Left renal pelvis (tissue), 4 donors: ENCODE results near the gene TNIP1. TPM values are rescaled to one million over a fixed set of nuclear protein-coding genes. Genes with fewer than 3 reads are reported as not detected.

ENCODE experiments used
- DNase-seq, 4 donors: peaks; one replicate each; pipeline ENCODE4 v3.0.0-alpha.2; 2013; ENCODE audit warnings: low read depth in 4 of 4, low spot score in 3 of 4
- polyA plus RNA-seq, 4 donors: library from polyadenylated mRNA; unstranded; fragments of 120-200 nt; gene quantifications; one replicate each; pipeline ENCODE4 v1.2.1, GENCODE V29; 2013; ENCODE audit not compliant: insufficient read length in 4 of 4

TNIP1 gene, protein sequence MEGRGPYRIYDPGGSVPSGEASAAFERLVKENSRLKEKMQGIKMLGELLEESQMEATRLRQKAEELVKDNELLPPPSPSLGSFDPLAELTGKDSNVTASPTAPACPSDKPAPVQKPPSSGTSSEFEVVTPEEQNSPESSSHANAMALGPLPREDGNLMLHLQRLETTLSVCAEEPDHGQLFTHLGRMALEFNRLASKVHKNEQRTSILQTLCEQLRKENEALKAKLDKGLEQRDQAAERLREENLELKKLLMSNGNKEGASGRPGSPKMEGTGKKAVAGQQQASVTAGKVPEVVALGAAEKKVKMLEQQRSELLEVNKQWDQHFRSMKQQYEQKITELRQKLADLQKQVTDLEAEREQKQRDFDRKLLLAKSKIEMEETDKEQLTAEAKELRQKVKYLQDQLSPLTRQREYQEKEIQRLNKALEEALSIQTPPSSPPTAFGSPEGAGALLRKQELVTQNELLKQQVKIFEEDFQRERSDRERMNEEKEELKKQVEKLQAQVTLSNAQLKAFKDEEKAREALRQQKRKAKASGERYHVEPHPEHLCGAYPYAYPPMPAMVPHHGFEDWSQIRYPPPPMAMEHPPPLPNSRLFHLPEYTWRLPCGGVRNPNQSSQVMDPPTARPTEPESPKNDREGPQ
- polyA plus RNA-seq, result 10 to 100 TPM; 47.0 to 75.2 (median 68.8) TPM

DNA sequence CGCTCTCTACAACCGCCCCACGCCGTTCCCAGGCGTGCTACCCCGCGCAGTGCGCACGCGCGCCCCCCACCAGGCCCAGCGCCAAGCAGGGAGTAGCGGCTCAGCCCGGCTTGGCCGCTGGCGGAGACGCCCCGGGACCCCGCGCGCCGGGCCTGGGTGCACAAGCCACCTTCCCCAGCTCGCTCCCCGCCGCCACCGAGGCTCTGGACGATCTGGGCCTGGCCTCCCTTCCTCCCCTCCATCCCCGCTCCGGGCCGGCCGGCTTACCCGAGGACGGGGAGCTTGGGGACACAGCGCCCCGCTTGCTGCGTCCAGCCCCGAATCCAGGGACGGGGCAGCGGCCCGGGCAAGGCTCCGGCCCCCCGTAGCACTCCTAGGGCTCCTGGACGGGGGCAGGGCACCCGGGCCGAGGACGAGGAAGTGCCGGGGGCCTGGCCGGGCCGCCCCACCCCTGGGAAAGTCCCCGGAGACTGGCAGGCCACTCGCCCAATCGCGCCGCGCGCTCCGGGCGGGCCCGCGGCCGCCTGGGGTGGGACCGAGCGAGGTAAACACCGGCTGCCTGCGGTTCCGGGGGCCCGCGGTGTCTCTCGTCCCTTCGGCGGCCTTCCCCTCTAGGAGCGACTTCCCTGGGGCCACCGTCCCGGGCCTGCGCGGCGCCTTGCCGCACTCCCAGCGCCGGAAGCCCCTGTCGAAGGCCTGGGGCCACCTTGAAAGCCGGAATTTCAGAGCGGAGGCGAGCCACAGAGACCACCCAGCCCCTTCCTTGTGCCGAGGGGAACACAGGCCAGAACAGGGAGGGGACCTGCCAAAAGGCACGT is at the start of gene TNIP1:
TNIP1 (minus strand) TSS at position 422 of the 818 bp plus-strand sequence. CDS start 15,939 bp downstream, outside the sequence.
- DNase-seq, result peak; percentile 77 to 83 (median 79)

DNA sequence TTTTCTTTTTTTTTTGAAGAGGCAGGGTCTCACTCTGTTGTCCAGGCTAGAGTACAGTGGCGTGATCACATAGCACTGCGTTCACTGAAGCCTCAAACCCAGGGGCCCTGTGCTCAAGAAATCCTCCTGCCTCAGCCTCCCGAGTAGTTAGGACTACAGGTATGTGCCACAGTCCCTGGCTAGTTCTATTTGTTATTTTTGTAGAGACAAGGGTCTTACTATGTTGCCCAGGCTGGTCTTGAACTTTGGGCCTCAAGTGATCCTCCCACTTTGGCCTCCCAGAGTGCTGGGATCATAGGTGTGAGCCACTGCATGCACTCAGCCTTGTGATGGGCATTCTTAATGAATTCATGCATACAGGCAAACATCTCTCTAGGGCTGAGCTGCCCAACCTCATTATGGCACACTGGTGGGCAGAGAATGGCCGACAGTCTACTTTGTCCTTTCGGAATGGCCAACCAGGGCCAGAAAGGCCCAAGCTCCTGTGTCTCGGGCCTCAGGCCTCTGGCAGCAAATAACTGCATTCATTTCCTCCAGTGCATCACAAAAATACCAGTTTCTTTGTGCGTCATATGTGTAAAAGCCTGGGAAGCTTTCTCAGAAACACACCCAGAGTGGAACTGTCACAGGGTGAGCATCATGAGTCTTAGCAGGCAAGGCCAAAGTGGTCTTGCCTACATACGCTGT is 49.5 kb upstream of the TNIP1 start:
- no peak for DNase-seq

DNA sequence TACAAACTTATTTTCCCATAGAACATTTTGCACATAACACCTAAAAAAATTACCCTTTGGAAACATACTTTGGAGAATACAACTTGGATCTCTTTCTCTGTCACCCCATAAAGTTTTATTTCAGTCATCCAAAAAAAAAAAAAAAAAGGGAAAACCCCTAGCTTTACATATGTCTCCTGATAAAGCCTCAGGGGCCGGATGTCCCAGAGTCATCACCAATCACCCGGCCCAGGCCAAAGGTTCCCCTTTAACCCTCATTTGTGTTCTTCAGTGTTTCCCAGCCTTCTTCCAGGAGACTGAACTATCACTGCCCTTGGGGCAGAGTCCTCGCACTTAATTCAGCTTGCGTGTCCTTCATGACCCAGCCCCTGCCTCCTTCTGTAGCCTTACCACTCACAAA is 48.0 kb upstream of the TNIP1 start:
- no peak for DNase-seq

DNA sequence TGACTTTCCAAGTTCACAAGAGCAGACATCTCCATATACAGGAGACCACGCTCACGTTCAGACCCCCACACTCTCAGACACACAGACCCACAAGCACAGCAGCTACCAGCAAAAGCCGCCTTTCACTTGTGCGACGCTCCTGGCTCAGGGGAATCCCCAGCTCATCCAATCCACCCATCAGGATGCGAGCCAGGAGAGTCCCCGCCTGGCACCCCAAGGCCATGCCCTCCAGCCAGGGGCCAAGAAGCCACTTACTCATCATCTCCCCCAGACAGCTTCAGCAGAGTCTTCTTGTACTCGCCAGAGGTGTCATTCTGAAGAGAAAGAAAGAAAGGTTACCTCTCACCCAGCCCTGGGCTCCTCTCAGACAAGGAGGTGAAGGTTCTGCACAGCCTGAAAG is 47.1 kb upstream of the TNIP1 start:
- no peak for DNase-seq

DNA sequence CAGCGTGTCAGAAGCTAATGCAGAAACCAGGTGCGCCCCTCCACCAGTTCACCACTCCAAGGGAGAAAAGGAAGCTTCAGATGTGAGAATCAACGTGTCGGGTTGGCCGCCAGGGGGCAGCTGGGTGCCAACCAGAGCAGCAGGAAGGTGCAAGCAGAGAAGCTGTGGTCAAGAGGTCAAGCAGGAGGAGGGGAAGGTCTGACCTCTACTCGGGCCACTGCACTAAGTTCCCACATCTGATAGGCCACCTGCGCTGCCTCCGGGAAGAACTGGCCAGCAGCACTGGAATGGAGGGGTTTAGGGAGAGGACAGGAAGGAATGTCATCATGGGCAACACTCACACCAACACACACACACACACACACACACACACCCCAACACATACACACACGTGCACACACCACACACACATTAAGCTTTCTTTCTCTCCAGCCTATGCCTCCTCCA is 45.4 kb upstream of the TNIP1 start:
- DNase-seq, result peak in 1 of 4 donors; percentile 39

DNA sequence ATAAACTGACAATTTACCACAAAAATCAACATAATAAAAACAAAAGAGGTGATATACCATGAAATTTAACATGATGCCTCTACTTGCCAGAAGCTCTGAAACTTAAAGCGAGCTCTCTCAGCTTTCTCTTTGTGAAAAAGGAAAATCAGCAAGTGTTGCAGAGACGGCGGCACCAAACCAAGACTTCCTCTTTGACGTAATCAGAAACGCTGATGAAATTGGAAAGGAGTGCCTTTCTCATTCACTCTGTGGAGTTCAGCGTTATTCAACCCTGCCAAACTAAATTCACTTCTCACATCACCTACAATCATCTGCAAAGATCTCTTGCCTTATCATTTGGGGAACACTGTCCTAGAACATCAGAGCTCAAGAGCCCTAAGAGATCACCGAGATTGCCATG is 44.6 kb upstream of the TNIP1 start:
- DNase-seq, result no peak

DNA sequence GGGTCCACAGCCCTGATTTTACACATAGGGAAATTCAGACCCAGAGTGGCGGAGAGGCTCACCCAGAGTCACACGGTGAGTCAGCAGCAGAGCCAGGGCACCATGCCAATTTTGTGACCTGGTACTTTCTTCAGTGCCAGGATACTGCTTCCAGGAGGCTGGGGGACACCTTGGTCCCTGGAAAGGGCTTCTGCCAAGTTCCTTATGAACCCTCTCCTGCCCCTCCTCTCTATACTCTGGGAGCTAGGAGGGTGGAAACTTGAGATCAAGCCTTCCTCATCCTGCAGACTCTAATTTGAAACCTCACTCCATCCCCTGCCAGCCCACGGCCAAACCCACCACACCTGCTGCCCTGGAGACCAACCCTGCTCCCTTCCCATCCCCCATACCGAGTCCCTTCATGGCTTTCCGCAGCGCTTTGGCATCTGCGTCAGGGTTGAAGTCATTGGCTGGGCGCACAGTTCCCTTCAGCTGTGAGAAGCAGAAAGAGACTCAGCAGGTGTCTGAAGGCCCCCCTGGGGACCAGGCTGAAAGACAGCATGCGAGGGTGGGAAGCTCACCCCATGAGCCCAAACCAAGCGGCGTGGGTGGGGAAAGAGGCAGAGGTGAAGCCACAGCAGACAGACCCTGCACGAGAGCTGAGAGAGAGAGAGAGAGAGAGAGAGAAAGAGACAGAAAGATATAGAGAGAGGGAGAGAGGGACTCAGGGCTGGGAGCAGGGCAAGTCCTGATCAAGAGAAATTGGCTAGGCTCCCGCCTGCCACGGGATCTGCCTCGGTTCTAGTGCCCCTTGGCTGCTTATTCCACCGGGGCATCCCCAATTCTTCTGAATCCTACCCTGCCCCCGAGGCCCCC is 43.3 kb upstream of the TNIP1 start:
- no peak for DNase-seq

DNA sequence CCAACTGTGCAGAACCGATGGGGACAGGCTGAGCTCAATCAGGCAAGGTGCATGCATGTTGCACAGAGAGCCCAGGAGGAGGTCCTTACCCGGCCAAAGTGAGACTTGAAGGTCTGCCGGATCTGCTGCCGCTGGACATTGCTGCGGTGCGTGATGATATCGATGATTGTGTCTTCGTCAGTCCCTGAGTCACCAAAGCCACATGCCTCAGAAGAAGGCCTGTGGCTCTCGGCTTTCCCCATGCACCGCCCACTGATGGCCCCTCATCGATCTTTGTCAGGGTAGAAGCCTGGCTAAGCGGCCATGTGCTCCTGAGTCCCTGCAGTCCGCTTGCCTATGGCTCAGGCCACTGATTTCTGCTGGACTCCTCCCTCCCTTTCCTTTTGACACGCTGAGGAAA is 42.0 kb upstream of the TNIP1 start:
- DNase-seq, result no peak

DNA sequence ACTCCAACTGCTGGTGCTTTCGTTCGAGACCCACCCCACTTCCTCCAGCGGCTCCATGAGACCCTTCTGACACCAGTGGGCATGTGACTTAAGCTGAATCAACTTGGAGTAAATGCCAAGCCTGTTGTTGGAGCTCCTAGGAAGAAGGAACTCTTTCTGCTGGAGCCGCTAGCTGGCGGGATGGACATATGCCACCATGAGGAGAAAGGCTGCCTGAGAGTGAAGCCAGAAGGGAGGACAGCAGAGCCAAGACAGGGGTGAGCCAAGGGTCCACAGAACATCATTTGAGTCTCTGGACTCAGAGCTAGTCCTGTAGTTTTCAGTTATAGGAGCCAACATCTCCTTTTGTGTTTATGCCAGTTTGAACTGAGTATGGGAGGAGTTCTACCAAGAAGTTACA is 40.8 kb upstream of the TNIP1 start:
- DNase-seq, result no peak

DNA sequence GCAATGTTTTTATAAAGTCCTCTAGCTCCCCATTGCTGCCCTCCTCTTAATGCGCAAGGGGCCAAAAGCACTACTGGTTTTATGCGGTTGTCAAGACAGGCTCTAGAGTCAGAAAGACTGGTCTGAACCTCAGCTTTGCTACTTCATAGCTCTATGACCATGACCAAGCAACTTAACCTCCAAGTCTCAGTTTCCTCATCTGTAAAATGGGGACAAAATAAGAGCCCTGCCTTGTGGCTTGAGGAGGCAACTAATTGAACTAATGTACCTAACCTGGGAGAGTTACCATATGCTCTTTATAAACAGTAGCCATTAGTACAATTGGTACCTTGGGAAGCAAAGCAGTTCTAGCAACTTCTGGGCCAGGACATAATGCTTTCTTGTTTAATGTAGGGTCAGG is 40.3 kb upstream of the TNIP1 start:
- no peak for DNase-seq

DNA sequence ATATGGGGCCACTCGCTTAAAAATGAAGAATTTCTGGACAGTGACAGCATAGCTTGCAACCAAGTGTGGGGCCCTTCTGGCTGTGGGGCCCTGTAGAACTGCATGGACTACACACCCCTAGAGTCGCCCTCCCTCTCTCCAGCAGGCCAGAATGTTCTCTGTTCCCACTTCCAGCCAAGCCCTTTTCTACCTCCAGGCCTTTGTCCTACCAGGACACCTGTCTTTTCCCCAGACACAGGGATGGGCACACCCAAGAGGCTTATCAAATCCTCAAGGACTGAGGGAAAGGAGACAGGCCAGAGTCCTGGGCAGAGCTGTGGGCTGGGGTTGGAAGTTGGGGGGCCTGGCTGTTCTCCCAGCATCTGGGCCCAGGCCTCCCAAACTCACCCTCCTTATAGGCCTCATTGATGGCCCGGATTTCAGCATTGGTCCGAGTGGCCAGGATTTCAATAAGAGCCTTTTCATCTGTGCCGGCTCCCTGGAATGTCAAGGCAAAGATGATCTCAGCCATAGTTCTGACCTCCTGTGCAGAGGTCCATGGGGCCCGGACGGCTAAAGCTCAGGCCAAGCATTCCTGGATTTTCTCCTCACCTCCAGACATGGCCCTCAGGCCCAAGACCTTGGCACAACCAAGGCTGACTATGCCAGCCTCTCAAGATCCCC is 38.2 kb upstream of the TNIP1 start:
- DNase-seq, result no peak

DNA sequence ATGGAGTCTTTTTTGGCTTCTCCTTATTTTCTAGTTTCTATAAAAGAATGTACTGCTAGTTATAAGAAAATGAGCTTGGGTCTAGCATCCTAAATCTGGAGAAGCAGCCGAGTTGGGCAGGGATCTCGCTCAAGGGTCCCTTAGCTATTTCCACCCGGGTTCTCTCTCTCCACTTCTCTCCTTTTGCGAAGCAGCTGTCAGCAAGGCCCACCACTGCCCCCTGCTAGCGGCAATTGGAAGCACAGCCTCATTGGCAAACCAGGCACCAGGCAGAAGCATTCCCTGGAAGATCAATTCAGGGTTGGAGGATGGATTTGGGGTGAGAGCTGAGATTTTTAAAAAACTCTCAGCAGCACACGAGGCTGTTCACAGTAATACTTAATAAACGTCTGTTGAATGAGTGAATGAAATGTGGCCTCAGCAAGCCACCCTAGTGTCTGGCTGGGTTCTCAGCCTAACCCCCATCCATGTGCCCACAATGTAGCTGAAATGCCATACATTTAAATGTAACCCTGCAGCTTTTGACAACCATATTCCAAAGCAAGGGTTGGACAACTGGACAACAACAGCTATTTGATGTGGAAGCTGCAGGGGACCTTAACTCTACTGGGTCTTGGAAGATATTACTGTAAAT is 34.6 kb upstream of the TNIP1 start:
- no peak for DNase-seq

DNA sequence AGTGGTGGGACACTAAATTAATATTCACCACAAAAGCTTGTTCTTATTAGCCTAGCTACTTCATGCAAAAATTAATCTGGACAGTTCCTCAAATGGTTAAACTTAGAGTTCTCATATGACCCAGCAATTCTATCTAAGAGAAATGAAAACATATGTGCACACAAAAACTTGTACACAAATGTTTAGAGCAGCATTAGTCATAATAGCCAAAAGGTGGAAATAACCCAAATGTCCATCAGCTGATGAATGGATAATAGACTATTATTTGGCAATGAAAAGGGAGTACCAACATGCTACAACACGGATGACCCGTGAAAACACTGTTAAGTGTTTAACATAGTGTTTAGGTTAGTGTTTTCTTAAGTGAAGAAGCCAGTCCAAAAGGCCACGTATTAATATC is 32.8 kb upstream of the TNIP1 start:
- no peak for DNase-seq

DNA sequence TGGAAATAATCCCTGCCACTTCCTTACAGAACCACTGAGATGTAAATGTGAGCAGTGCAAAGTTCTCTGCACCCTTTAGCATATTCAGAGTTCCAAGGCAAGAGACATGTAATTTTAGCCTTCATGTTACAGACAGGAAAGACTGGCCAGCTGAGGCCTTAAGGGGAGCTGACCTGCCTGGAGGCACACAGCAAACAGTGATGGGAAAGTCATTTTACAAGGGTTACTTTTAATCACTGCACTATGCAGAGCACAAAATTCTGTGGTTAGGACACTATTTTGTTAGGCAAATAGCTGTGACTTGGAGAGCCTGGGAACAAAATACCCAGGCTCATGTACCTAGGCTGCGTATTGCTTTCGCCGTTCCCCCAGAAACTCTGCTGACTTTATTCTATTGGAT is 30.2 kb upstream of the TNIP1 start:
- no peak for DNase-seq

DNA sequence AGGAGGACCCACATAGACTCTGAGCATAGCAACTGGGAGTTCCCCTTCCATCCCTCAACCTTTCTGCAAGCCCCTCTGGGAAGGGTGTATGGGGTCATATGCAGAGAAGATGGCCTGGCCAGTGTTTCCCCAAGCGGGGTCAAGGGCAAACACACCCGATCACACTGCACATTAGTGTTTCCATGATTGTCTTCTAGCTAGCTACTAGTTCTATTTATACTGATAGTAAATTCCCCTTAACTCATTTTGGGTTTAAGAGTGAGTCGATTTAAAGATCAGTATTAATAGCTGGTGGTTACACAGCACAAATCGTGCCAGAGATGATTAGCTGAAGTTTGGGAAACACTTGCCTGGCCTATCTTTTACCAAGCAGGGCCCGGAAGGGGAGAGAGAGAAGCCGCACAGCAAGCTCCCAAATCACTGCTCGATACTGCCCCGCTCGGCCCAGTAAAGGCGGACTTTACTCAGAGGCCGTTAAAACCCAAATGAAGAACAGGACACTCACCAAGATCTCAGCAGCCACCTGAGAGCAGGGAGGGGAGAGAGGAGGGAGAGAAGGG is 29.4 kb upstream of the TNIP1 start:
- no peak for DNase-seq

DNA sequence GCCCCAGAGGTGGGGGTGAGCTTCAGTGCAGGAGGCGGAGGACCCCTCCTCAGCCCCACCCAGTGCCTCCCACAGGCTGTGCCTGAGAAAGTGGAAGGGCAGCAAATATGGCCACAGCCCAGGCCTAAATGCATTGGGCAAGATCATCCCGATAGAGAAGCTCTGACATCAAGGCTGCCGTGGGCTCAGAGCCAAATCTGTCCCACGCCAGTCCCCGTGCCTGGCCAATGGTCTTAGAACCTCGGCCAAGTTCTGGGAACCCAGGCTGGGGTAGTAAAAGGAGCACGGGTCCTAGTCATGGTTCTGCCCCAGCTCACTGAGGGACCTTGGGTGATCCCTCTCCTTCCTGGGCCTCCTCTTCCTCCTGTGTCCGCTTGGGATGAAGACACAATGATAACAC is 27.7 kb upstream of the TNIP1 start:
- DNase-seq, result no peak

DNA sequence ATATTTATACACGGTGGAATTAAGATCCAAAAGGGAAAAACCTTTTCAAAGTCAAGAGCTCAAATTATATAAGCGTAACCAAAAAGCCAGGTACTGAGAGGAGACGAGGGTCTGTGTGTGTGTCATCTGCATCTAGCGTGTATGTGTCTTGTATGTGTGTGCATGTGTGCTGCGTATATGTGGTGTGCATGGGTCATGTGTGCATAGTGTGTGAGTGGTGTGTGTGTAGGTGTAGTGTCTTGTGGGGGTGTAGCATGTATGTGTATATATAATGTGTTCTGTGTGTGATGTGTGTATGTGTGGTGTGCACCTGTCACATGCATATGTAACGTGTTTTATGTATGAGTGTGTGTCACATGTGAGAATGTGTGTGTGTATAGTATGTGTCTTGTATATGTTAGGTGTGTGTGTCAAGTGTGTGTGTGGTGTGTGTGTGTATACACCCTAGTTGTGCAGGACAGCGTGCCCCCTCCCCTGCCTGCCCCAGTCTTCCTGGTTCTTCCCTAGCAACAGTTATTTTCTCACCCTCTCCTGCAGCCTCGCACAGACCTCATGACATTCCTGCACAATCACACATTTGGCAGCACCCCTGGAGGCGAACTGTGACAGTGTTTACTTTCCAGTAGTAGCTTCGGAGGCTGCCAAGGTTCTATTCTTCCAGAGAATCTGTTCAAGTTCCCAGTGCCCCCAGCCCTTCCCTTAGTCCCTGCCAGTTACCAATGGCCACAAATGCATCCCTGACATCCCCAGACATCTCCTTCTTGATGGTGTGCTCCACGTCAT is 27.1 kb upstream of the TNIP1 start:
- DNase-seq, result no peak

DNA sequence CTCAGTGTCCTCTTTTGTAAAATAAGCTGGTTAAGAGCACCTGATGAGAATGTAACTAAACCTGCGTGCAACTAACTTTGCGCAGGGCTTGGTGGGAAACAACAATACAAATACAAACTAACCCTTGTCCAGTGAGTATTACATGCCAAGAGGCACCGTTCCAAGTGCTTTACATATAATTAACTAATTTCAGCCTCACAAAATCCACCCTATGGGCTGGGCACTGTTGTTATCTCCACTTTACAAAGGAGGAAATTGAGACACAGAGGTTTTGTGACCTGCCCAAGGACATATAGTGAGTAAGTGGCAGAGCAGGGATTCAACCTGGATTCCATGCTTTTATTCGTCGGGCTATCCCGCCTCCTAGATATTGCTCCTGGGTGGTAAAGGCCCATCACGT is 26.2 kb upstream of the TNIP1 start:
- DNase-seq, result no peak
